Type B pancreatic cell (in vitro differentiated cells): ENCODE data around the gene PARD3. TPM values are rescaled to one million over a fixed set of nuclear protein-coding genes. Genes with fewer than 3 reads are reported as not detected.
"Not testable (repeated sequence)": the region's sequence is repeated elsewhere in the genome, so short reads cannot be mapped to it uniquely, and the experiment has no call there.

Experiments used
- DNase-seq: peaks from one replicate; pipeline ENCODE4 v3.0.0; 2021; ENCODE audit warnings: mixed read lengths; ENCODE audit not compliant: unreplicated experiment; ENCODE audit errors: extremely low spot score
- H3K27ac Mint-ChIP-seq: 2 replicates; pipeline ENCODE4 v1.8.0; 2021; ENCODE audit warnings: mild to moderate bottlenecking, mixed read lengths
- H3K27me3 Mint-ChIP-seq: 2 replicates; pipeline ENCODE4 v1.8.0; 2021; ENCODE audit warnings: mixed read lengths
- H3K36me3 Mint-ChIP-seq: 2 replicates; pipeline ENCODE4 v1.8.0; 2021; ENCODE audit warnings: mixed read lengths
- H3K4me1 Mint-ChIP-seq: one replicate; pipeline ENCODE4 v1.8.0; 2021; ENCODE audit warnings: mixed read lengths; ENCODE audit not compliant: unreplicated experiment
- H3K4me3 Mint-ChIP-seq: 2 replicates; pipeline ENCODE4 v1.8.0; 2021; ENCODE audit warnings: mild to moderate bottlenecking, mixed read lengths
- H3K9me3 Mint-ChIP-seq: 2 replicates; pipeline ENCODE4 v1.8.0; 2021; ENCODE audit warnings: mixed read lengths
- total RNA-seq: library from RNA; stranded (reverse); gene quantifications from 2 replicates; pipeline ENCODE4 v1.2.1, GENCODE V29; 2021; ENCODE audit warnings: low replicate concordance
- TF ChIP-seq, protein P1 (sequence below): fragments of 200-600 bp; sonication (generic); conservative IDR thresholded peaks from 2 replicates; pipeline ENCODE4 v1.5.0; 2021; ENCODE audit warnings: antibody characterized with exemption, mild to moderate bottlenecking

Gene PARD3
- total RNA-seq, 1 donor from 2014 or later: 52.3 TPM

DNA sequence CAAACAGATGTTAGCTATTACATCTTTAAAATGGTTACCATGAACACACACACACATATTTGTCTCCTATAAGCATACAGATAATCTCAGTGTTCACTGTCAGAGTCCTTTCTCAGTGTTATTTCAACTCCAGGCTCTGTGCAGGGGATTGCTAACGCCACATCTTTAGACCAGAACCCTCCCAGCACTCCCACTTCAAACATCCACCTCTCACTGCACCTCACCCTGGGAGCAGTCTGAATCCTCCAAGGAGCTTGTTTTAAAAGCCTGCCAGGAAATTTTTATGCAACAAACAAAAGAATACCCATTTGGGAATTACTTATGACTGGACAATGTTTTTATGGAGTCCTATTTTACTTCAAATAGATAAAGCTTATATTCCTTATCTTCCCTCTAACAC is 107.4 kb downstream of the PARD3 start:
- no peak for DNase-seq
- no peaks in the 10 kb centered on the region for H3K27me3 Mint-ChIP-seq
- no peaks in the 10 kb centered on the region for H3K36me3 Mint-ChIP-seq
- peak overlapping the region; percentile 6 for H3K27ac Mint-ChIP-seq
- H3K4me3 Mint-ChIP-seq: no peak overlapping the region
- H3K4me1 Mint-ChIP-seq: peaks cover 51% of the 10 kb centered on the region
- TF ChIP-seq, protein P1, sequence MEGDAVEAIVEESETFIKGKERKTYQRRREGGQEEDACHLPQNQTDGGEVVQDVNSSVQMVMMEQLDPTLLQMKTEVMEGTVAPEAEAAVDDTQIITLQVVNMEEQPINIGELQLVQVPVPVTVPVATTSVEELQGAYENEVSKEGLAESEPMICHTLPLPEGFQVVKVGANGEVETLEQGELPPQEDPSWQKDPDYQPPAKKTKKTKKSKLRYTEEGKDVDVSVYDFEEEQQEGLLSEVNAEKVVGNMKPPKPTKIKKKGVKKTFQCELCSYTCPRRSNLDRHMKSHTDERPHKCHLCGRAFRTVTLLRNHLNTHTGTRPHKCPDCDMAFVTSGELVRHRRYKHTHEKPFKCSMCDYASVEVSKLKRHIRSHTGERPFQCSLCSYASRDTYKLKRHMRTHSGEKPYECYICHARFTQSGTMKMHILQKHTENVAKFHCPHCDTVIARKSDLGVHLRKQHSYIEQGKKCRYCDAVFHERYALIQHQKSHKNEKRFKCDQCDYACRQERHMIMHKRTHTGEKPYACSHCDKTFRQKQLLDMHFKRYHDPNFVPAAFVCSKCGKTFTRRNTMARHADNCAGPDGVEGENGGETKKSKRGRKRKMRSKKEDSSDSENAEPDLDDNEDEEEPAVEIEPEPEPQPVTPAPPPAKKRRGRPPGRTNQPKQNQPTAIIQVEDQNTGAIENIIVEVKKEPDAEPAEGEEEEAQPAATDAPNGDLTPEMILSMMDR: no peak
- H3K9me3 Mint-ChIP-seq: peaks cover 4% of the 10 kb centered on the region

GRCh38 chr10:34706992-34707391 is 108.1 kb downstream of the PARD3 start:
- not testable (repeated sequence) for H3K27ac Mint-ChIP-seq, H3K9me3 Mint-ChIP-seq, DNase-seq, H3K36me3 Mint-ChIP-seq, H3K27me3 Mint-ChIP-seq, H3K4me3 Mint-ChIP-seq
- peaks cover 49% of the 10 kb centered on the region for H3K4me1 Mint-ChIP-seq

- TF ChIP-seq, protein P1: no peak
- Mint-ChIP-seq H3K4me1 (peaks cover 52% of the 10 kb centered on the region), H3K36me3 (no peaks in the 10 kb centered on the region), H3K4me3 (no peak overlapping the region), H3K27me3 (no peaks in the 10 kb centered on the region), H3K27ac (peak overlapping the region; percentile 28), H3K9me3 (peaks cover 4% of the 10 kb centered on the region)
- no peak for DNase-seq
Measured at GRCh38 chr10:34706147-34706546, 108.9 kb downstream of the PARD3 start.

- H3K4me3 Mint-ChIP-seq: no peak overlapping the region
- no peaks in the 10 kb centered on the region for H3K27me3 Mint-ChIP-seq
- peak overlapping the region; percentile 28 for H3K27ac Mint-ChIP-seq
- TF ChIP-seq, protein P1: no peak
- peaks cover 3% of the 10 kb centered on the region for H3K9me3 Mint-ChIP-seq
- no peak for DNase-seq
- H3K36me3 Mint-ChIP-seq: no peaks in the 10 kb centered on the region
- peaks cover 53% of the 10 kb centered on the region for H3K4me1 Mint-ChIP-seq
Measured at GRCh38 chr10:34705563-34705962, 109.5 kb downstream of the PARD3 start.

DNA sequence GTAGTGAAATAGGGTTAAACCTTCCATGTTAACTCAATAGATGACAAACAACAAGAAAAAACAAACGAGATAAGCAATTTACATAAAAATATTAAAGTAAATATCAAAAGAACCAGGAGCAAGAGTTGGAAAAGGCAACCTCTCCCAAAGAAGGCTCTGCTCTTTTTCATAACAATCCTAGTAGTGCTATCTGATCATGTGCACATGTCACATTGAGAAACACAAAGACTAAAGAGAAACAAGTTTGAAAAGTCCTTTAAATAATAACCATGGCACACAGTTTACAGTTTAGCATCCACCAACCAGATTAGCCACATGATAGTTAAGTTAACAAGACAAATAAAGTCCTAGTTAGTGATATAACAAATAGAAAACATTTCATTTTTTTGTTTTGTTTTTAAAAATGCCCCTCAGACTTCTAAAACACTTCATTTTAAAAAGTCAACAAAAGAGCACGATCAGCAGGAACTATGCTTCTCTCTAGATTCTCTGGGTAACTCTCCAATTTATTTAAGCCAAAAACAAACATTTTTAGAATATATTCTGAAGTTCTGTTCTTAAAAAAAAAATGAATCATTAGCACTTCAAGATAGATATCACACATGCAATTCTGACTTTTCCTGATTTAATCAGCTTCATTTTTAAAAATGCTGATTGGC is 110.4 kb downstream of the PARD3 start:
- Mint-ChIP-seq H3K4me1 (peaks cover 55% of the 10 kb centered on the region), H3K36me3 (no peaks in the 10 kb centered on the region), H3K4me3 (no peak overlapping the region), H3K27ac (peak overlapping the region; percentile 77), H3K9me3 (no peaks in the 10 kb centered on the region), H3K27me3 (no peaks in the 10 kb centered on the region)
- TF ChIP-seq, protein P1: no peak
- DNase-seq: no peak

DNA sequence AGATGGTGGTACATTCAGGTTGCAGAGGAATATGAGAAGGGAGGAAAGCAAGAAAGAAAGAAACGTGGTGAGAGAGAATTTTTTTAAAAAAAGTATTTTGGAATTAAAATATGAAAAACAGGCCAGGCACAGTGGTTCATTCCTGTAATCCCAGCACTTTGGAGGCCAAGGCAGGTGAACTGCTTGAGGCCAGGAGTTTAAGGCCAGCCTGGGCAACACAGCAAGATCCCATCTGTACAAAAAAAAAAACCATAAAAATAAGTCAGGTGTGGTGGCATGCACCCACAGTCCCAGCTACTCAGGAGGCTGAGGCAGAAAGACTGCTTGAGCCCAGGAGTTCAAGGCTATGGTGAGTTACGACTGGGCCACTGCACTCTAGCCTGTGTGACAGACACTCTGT is 112.1 kb downstream of the PARD3 start:
- TF ChIP-seq, protein P1: no peak
- H3K27me3 Mint-ChIP-seq: no peaks in the 10 kb centered on the region
- H3K27ac Mint-ChIP-seq: peak overlapping the region; percentile 10
- H3K9me3 Mint-ChIP-seq: no peaks in the 10 kb centered on the region
- peaks cover 56% of the 10 kb centered on the region for H3K4me1 Mint-ChIP-seq
- H3K36me3 Mint-ChIP-seq: peaks cover 4% of the 10 kb centered on the region
- no peak overlapping the region for H3K4me3 Mint-ChIP-seq
- no peak for DNase-seq
